CD4-positive, alpha-beta T cell (primary cell): ENCODE data around the gene TTLL13. TPM values are rescaled to one million over a fixed set of nuclear protein-coding genes. Genes with fewer than 3 reads are reported as not detected.

Experiments used
- ATAC-seq: fragments of 200-7000 bp; cut with Tn5 transposase; one replicate; pipeline ENCODE4 v1.10.0; 2022; ENCODE audit warnings: mild to moderate bottlenecking; ENCODE audit not compliant: poor library complexity
- CTCF ChIA-PET: fragments of 350-600 bp; sonication (Branson Sonifier 250); formaldehyde crosslinking; loops from one replicate; lab custom pipeline; 2021; ENCODE audit warnings: antibody characterized with exemption, inconsistent platforms; lab: Charles Lee
- POLR2A ChIA-PET: fragments of 350-600 bp; sonication (Branson Sonifier 250); formaldehyde crosslinking; loops from one replicate; lab custom pipeline; 2021; ENCODE audit warnings: antibody characterized with exemption, inconsistent platforms; lab: Charles Lee
- DNase-seq, 14 experiments: peaks; one replicate each; pipeline ENCODE4 v3.0.0-alpha.2; 2013 to 2020; ENCODE audit warnings: mixed read lengths in 2 of 14
- H3K27ac ChIP-seq, 2 donors: one replicate each; pipeline versions ENCODE4 v1.5.1 to v1.7.0; 2013; ENCODE audit warnings: low read length in 2 of 2, low read depth in 1 of 2, mild to moderate bottlenecking in 1 of 2
- H3K27me3 ChIP-seq, 2 experiments: 1 replicate in 1 of 2; 2 replicates in 1 of 2; pipeline versions ENCODE4 v1.6.1 to v1.7.0; 2013; ENCODE audit warnings: low read length in 2 of 2, control low read depth in 1 of 2, mild to moderate bottlenecking in 1 of 2, moderate library complexity in 1 of 2; ENCODE audit not compliant: insufficient read depth in 2 of 2, control insufficient read depth in 1 of 2
- H3K36me3 ChIP-seq: one replicate; pipeline ENCODE4 v1.6.1; 2013; ENCODE audit warnings: low read length, control low read depth; ENCODE audit not compliant: insufficient read depth
- H3K4me1 ChIP-seq: one replicate; pipeline ENCODE4 v1.6.1; 2013; ENCODE audit warnings: low read length, control low read depth; ENCODE audit not compliant: insufficient read depth
- H3K4me3 ChIP-seq: one replicate; pipeline ENCODE4 v1.5.1; 2013; ENCODE audit warnings: mild to moderate bottlenecking, low read length, moderate library complexity
- H3K9me3 ChIP-seq, 2 experiments: 1 replicate in 1 of 2; 2 replicates in 1 of 2; pipeline versions ENCODE4 v1.6.1 to v1.7.0; 2013; ENCODE audit warnings: low read length in 2 of 2, mild to moderate bottlenecking in 2 of 2, control low read depth in 1 of 2, moderate library complexity in 1 of 2; ENCODE audit not compliant: control insufficient read depth in 1 of 2, insufficient read depth in 1 of 2
- H3K27ac Mint-ChIP-seq: one replicate; pipeline ENCODE4 v1.8.0; 2020; ENCODE audit warnings: mixed read lengths
- H3K27me3 Mint-ChIP-seq: one replicate; pipeline ENCODE4 v1.8.0; 2021; ENCODE audit warnings: mixed read lengths
- H3K36me3 Mint-ChIP-seq: one replicate; pipeline ENCODE4 v1.8.0; 2021; ENCODE audit warnings: low read depth, mixed read lengths
- H3K4me1 Mint-ChIP-seq: one replicate; pipeline ENCODE4 v1.8.0; 2021; ENCODE audit warnings: low read depth, mixed read lengths
- H3K4me3 Mint-ChIP-seq: one replicate; pipeline ENCODE4 v1.8.0; 2020; ENCODE audit warnings: mild to moderate bottlenecking, mixed read lengths
- H3K9me3 Mint-ChIP-seq: one replicate; pipeline ENCODE4 v1.8.0; 2020; ENCODE audit warnings: mixed read lengths
- CTCF ChIP-seq: fragments of 200-600 bp; IDR thresholded peaks from one replicate; pipeline ENCODE4 v1.8.0; 2022; ENCODE audit warnings: antibody characterized with exemption, mild to moderate bottlenecking
- intact Hi-C, 2 experiments: fragments of 100-400 bp; cut with DNase I in 1 of 2; cut with micrococcal nuclease in 1 of 2; formaldehyde crosslinking; loops; one replicate each; pipeline versions ENCODE4 v1.15.1 to v1.9.0; 2023 to 2025; cut with DNase I, micrococcal nuclease
- total RNA-seq, 174 experiments: library from RNA in 2 of 174; stranded (reverse) in 2 of 174; gene quantifications; one replicate each; pipeline ENCODE4 v1.2.3 and lab custom pipeline; 2021 to 2026

The TTLL13 gene
- total RNA-seq, 2 experiments from 2014 or later, result 0.63 to 1.8 TPM

GRCh38 chr15:90309020-90309419, 59.7 kb downstream of the TTLL13 start:
- peaks cover 10% of the 10 kb centered on the region for H3K4me1 ChIP-seq
- no peak overlapping the region for H3K4me3 Mint-ChIP-seq
- no peaks in the 10 kb centered on the region for H3K36me3 ChIP-seq
- POLR2A ChIA-PET, result no interaction called here
- DNase-seq, result no peak
- intact Hi-C loops, result no loop called here
- H3K27ac ChIP-seq, result no peak overlapping the region
- no peaks in the 10 kb centered on the region for H3K36me3 Mint-ChIP-seq
- no peak overlapping the region for H3K4me3 ChIP-seq
- H3K27me3 Mint-ChIP-seq, result no peaks in the 10 kb centered on the region
- H3K27ac Mint-ChIP-seq, result no peak overlapping the region
- peaks cover 15% of the 10 kb centered on the region for H3K4me1 Mint-ChIP-seq
- no peaks in the 10 kb centered on the region for H3K9me3 ChIP-seq
- CTCF ChIA-PET, result no interaction called here
- no peaks in the 10 kb centered on the region for H3K27me3 ChIP-seq
- no peaks in the 10 kb centered on the region for H3K9me3 Mint-ChIP-seq
- no peak for ATAC-seq
- TF ChIP-seq CTCF, result no peak

Other genes starting within 250 kb of the TTLL13 start
- 1 to 10 TPM; 6.5 to 7.7 TPM for gene ZNF710, start 248.2 kb upstream of the TTLL13 start, total RNA-seq
- gene IDH2, start 147.1 kb upstream of the TTLL13 start, total RNA-seq, result 10 to 100 TPM; 38.0 to 38.2 TPM
- gene SEMA4B, start 48.2 kb upstream of the TTLL13 start, total RNA-seq, result 1 to 10 TPM; 8.0 to 9.5 TPM
- 100 to 1,000 TPM; 279 to 295 TPM for gene CIB1, start 15.6 kb upstream of the TTLL13 start, total RNA-seq
- 1 to 10 TPM; 7.5 to 8.3 TPM for gene GDPGP1, start 15.3 kb upstream of the TTLL13 start, total RNA-seq
- 10 to 100 TPM; 55.7 to 58.4 TPM for gene NGRN, start 16.1 kb downstream of the TTLL13 start, total RNA-seq
- gene ZNF774, start 102.7 kb downstream of the TTLL13 start, total RNA-seq, result 1 to 10 TPM in 1 of 2 experiments, under 1 TPM in 1; 0.20 to 1.1 TPM
- 10 to 100 TPM; 76.8 to 78.7 TPM for gene IQGAP1, start 138.7 kb downstream of the TTLL13 start, total RNA-seq